ENCODE measurements around the gene GRID1. TPM values are rescaled to one million over a fixed set of nuclear protein-coding genes. Genes with fewer than 3 reads are reported as not detected.

GRID1 gene
- total RNA-seq, 1 experiment from 2014 or later: not detected

DNA sequence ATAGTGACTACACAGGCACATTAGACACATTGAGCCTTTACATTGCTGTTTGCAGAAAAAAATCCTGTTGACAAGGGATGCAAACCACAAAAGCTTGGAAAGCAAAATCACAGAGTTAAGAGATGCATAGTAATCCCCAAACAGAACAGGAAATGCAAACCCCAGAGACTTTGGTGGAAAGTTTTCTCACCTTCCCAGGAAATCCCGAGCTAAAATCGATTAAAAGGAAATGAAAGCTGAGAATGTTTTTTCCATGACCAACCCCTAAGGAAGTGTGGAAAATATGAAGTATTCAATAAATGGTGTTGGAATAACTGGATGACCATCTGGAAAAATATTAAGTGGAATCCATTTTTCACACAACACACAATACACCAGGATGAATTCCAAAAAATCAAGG lies 598.7 kb downstream of the GRID1 start:
- TF ChIP-seq, protein P1, sequence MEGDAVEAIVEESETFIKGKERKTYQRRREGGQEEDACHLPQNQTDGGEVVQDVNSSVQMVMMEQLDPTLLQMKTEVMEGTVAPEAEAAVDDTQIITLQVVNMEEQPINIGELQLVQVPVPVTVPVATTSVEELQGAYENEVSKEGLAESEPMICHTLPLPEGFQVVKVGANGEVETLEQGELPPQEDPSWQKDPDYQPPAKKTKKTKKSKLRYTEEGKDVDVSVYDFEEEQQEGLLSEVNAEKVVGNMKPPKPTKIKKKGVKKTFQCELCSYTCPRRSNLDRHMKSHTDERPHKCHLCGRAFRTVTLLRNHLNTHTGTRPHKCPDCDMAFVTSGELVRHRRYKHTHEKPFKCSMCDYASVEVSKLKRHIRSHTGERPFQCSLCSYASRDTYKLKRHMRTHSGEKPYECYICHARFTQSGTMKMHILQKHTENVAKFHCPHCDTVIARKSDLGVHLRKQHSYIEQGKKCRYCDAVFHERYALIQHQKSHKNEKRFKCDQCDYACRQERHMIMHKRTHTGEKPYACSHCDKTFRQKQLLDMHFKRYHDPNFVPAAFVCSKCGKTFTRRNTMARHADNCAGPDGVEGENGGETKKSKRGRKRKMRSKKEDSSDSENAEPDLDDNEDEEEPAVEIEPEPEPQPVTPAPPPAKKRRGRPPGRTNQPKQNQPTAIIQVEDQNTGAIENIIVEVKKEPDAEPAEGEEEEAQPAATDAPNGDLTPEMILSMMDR (conservative IDR thresholded peaks at IDR 0.05): no peak
- TF ChIP-seq EZH2 (IDR thresholded peaks at IDR 0.05; ENCODE audit: low read depth): no peak
- no peak overlapping the region for H2AFZ ChIP-seq
- BruUV-seq (replicated peaks): no TSS peak
- H3K79me2 ChIP-seq (ENCODE audit: low read depth): no peaks in the 10 kb centered on the region
- H3K27me3 ChIP-seq (ENCODE audit: insufficient read depth, low read depth): no peaks in the 10 kb centered on the region
- H3K4me1 ChIP-seq (replicated peaks; ENCODE audit: insufficient read depth): no peaks in the 10 kb centered on the region
- no peak overlapping the region for H3K4me3 ChIP-seq
- H3K36me3 ChIP-seq (ENCODE audit: low read depth): no peaks in the 10 kb centered on the region
- intact Hi-C loops (cut with micrococcal nuclease; ENCODE audit: unreplicated experiment): no loop called here
- CTCF ChIA-PET: no interaction called here
- no peaks in the 10 kb centered on the region for H3K9me2 ChIP-seq (ENCODE audit: insufficient read depth)
- no peak overlapping the region for H3K4me2 ChIP-seq
- H3F3A ChIP-seq (ENCODE audit: insufficient read depth, low read depth): no peaks in the 10 kb centered on the region
- H3K27ac ChIP-seq: no peak overlapping the region
- POLR2A ChIA-PET (ENCODE audit: unreplicated experiment): no interaction called here
- no peaks in the 10 kb centered on the region for H3K9me3 ChIP-seq (ENCODE audit: insufficient read depth, low read depth)
- no peaks in the 10 kb centered on the region for H4K20me1 ChIP-seq (ENCODE audit: insufficient read depth)
- DNase-seq: no peak

DNA sequence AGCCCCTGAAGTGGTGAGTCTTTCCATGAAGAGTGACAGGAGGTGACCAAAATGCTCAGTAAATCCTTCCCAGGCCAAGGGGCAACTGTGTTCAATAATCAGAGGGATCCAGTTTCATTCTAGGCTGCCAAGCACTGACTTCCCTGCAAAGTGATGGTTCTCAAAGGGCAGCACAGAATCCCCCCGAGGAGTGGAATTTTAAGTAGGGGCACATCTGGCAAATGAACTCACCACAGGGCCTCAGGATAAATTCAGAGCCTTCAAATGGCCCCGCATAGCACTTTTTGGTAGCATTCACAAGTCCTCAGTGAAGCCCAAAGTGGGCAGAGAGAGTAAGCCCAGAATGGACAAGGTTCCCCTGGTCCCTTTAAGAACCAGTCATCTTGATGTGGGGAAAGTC lies 602.5 kb downstream of the GRID1 start:
- Histone ChIP-seq H3F3A (ENCODE audit: insufficient read depth, low read depth) (no peaks in the 10 kb centered on the region), H3K4me2 (no peak overlapping the region), H3K79me2 (ENCODE audit: low read depth) (no peaks in the 10 kb centered on the region), H3K9me3 (ENCODE audit: insufficient read depth, low read depth) (no peaks in the 10 kb centered on the region), H3K27ac (no peak overlapping the region), H3K4me1 (replicated peaks; ENCODE audit: insufficient read depth) (no peaks in the 10 kb centered on the region), H3K27me3 (ENCODE audit: insufficient read depth, low read depth) (no peaks in the 10 kb centered on the region), H3K4me3 (no peak overlapping the region), H3K9me2 (ENCODE audit: insufficient read depth) (no peaks in the 10 kb centered on the region), H4K20me1 (ENCODE audit: insufficient read depth) (no peaks in the 10 kb centered on the region), H3K36me3 (ENCODE audit: low read depth) (no peaks in the 10 kb centered on the region), H2AFZ (no peak overlapping the region)
- ChIA-PET CTCF (no interaction called here), POLR2A (ENCODE audit: unreplicated experiment) (no interaction called here)
- intact Hi-C loops (cut with micrococcal nuclease; ENCODE audit: unreplicated experiment): no loop called here
- TF ChIP-seq, protein P1 (conservative IDR thresholded peaks at IDR 0.05): no peak
- no peak for TF ChIP-seq EZH2 (IDR thresholded peaks at IDR 0.05; ENCODE audit: low read depth)
- no peak for DNase-seq
- no TSS peak for BruUV-seq (replicated peaks)

DNA sequence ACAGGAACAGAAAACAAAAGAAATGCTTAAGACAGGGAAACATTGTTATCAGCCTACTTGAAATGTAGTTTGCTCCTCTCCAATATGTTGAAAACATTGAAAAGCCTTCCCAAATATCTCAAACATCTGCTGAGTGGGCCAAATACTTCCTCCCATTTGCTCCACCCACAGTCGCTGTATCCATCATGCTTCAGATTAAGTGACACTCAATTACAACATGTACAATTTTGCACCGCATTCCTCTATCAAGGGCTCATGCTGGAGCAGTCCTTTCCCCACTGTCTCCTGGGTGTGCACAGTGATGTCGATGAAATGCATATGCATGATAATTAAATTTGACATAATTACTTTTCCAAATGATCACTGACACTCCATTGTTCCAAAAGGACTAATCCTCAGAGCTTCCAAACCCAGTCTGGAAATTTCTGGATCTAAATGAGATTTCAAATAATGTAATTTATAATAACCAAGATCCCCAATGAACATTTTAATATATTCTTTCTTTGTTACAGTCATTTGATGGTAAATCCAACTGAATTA lies 604.6 kb downstream of the GRID1 start:
- CTCF ChIA-PET: no interaction called here
- Histone ChIP-seq H3K36me3 (ENCODE audit: low read depth) (no peaks in the 10 kb centered on the region), H3K4me3 (no peak overlapping the region), H3K27ac (no peak overlapping the region), H4K20me1 (ENCODE audit: insufficient read depth) (no peaks in the 10 kb centered on the region), H3F3A (ENCODE audit: insufficient read depth, low read depth) (no peaks in the 10 kb centered on the region), H3K4me2 (no peak overlapping the region), H3K9me3 (ENCODE audit: insufficient read depth, low read depth) (no peaks in the 10 kb centered on the region), H3K79me2 (ENCODE audit: low read depth) (no peaks in the 10 kb centered on the region), H3K9me2 (ENCODE audit: insufficient read depth) (no peaks in the 10 kb centered on the region), H3K27me3 (ENCODE audit: insufficient read depth, low read depth) (no peaks in the 10 kb centered on the region), H3K4me1 (replicated peaks; ENCODE audit: insufficient read depth) (no peaks in the 10 kb centered on the region), H2AFZ (no peak overlapping the region)
- TF ChIP-seq EZH2 (IDR thresholded peaks at IDR 0.05; ENCODE audit: low read depth): no peak
- TF ChIP-seq, protein P1 (conservative IDR thresholded peaks at IDR 0.05): no peak
- POLR2A ChIA-PET (ENCODE audit: unreplicated experiment): no interaction called here
- DNase-seq: no peak
- no TSS peak for BruUV-seq (replicated peaks)
- intact Hi-C loops (cut with micrococcal nuclease; ENCODE audit: unreplicated experiment): no loop called here
